RWPE1 (cell line): ENCODE measurements around the gene CST8.

Experiments used
- CTCF ChIA-PET: fragments of 350-600 bp; sonication (Branson Sonifier 250); formaldehyde crosslinking; extraction: SDS; loops from one replicate; lab custom pipeline; 2021; lab: Yijun Ruan, JAX
- POLR2A ChIA-PET: fragments of 400-600 bp; formaldehyde crosslinking; extraction: SDS; loops from one replicate; lab custom pipeline; 2020; ENCODE audit warnings: antibody characterized with exemption; ENCODE audit not compliant: low non-redundant PET; lab: Yijun Ruan, JAX
- DNase-seq: peaks from one replicate; pipeline ENCODE4 v3.0.0; 2012; ENCODE audit warnings: low spot score
- H3K27ac ChIP-seq: fragments of 450-650 bp; 2 replicates; pipeline ENCODE4 v1.5.1; 2017
- CTCF ChIP-seq: fragments of 450-650 bp; conservative IDR thresholded peaks from 2 replicates; pipeline ENCODE4 v1.5.1; 2017; ENCODE audit warnings: low read depth, mild to moderate bottlenecking

The CST8 gene

GRCh38 chr20:23513164-23513563 lies 22.2 kb downstream of the CST8 start:
- no peak overlapping the region for H3K27ac ChIP-seq
- CTCF ChIA-PET: no interaction called here
- no peak for DNase-seq
- TF ChIP-seq CTCF: no peak
- POLR2A ChIA-PET: no interaction called here

- no peak for DNase-seq
- no peak for TF ChIP-seq CTCF
- H3K27ac ChIP-seq: no peak overlapping the region
- ChIA-PET POLR2A (no interaction called here), CTCF (no interaction called here)
Measured at GRCh38 chr20:23514848-23515247, 23.9 kb downstream of the CST8 start.

- CTCF ChIA-PET: no interaction called here
- no peak for TF ChIP-seq CTCF
- H3K27ac ChIP-seq: no peak overlapping the region
- POLR2A ChIA-PET: no interaction called here
- DNase-seq: no peak
Measured at GRCh38 chr20:23515250-23515939, 24.5 kb downstream of the CST8 start.

GRCh38 chr20:23517719-23518118 lies 26.8 kb downstream of the CST8 start:
- CTCF ChIA-PET: no interaction called here
- no peak for DNase-seq
- no peak for TF ChIP-seq CTCF
- POLR2A ChIA-PET: no interaction called here
- no peak overlapping the region for H3K27ac ChIP-seq

GRCh38 chr20:23519556-23519955 lies 28.6 kb downstream of the CST8 start:
- TF ChIP-seq CTCF: no peak
- POLR2A ChIA-PET: no interaction called here
- CTCF ChIA-PET: interaction anchor here (0.6 kb wide), 1 partner anchor 99 kb away, joined by 3 read pairs; no protein-coding TSS in a partner anchor
- DNase-seq: no peak
- no peak overlapping the region for H3K27ac ChIP-seq

GRCh38 chr20:23520185-23520584 lies 29.3 kb downstream of the CST8 start:
- CTCF ChIA-PET: no interaction called here
- H3K27ac ChIP-seq: no peak overlapping the region
- POLR2A ChIA-PET: no interaction called here
- no peak for DNase-seq
- TF ChIP-seq CTCF: no peak

- no peak overlapping the region for H3K27ac ChIP-seq
- ChIA-PET POLR2A (no interaction called here), CTCF (no interaction called here)
- no peak for DNase-seq
- TF ChIP-seq CTCF: no peak
Measured at GRCh38 chr20:23524146-23524545, 33.2 kb downstream of the CST8 start.
